Measurements from ENCODE around the gene HOXC6.

- TF ChIP-seq CTCF (IDR thresholded peaks at IDR 0.05), result no peak
- no peak for TF ChIP-seq POLR2A (IDR thresholded peaks at IDR 0.05)
- no peak for TF ChIP-seq POLR2AphosphoS5 (IDR thresholded peaks at IDR 0.05)
- TF ChIP-seq EP300 (IDR thresholded peaks at IDR 0.05), result no peak
These were observed 40.3 kb downstream of the HOXC6 start for GRCh38 chr12:54068418-54069070.
